Activated T-cell treated with anti-CD3 and anti-CD28 coated beads, Interleukin-2, amount 50 U/mL, for 72 hours (primary cell): Measurements from ENCODE around the gene PRSS23. TPM values are rescaled to one million over a fixed set of nuclear protein-coding genes. Genes with fewer than 3 reads are reported as not detected.

Experiments used
- total RNA-seq, 2 donors: library from RNA; stranded (reverse); gene quantifications; one replicate each; pipeline ENCODE4 v1.2.3, GENCODE V29; 2022

PRSS23 gene
- total RNA-seq, 2 donors from 2014 or later = 0.65 to 1.4 TPM

Other genes with a start within 250 kb of the PRSS23 start
- gene ME3, start 127.9 kb upstream of the PRSS23 start, total RNA-seq = 1 to 10 TPM; 2.1 to 2.5 TPM
- gene FZD4, start 154.9 kb downstream of the PRSS23 start, total RNA-seq = under 1 TPM; 0.31 to 0.56 TPM
- 10 to 100 TPM; 30.8 to 32.7 TPM for gene TMEM135, start 237.4 kb downstream of the PRSS23 start, total RNA-seq